Spleen (tissue), 7 donors: ENCODE measurements around the gene MUS81.

Experiments
- POLR2A ChIP-seq, 3 donors: fragments of 450-650 bp; IDR thresholded peaks; one replicate each; pipeline ENCODE4 v1.5.1; 2017; ENCODE audit warnings: antibody characterized with exemption in 3 of 3, mild to moderate bottlenecking in 1 of 3
- POLR2AphosphoS5 ChIP-seq, 3 donors: sonication (generic); formaldehyde crosslinking; IDR thresholded peaks; one replicate each; pipeline ENCODE4 v1.5.1; 2017; ENCODE audit warnings: antibody characterized with exemption in 3 of 3
- TF ChIP-seq, protein P1 (sequence below), 11 experiments: fragments of 200-600 bp in 7 of 11; fragments of 450-650 bp in 4 of 11; sonication (generic) in 4 of 11; IDR thresholded peaks in 8 of 11; conservative IDR thresholded peaks in 3 of 11; 1 replicate in 7 of 11; 2 replicates in 4 of 11; pipeline versions ENCODE4 v1.4.0 to v1.8.0; 2016 to 2021; ENCODE audit warnings: antibody characterized with exemption in 11 of 11, inconsistent platforms in 4 of 11, mild to moderate bottlenecking in 1 of 11
- donor health status: DM: no; HTN: no; CAD: no; lungs with moderate emphysema.
- donor health status: DM: no; HTN: no; CAD: no.
- donor health status: DM: no; HTN: no; CAD: no.

GRCh38 chr11:65817312-65817834 lies 42.9 kb upstream of the MUS81 start:
- TF ChIP-seq, protein P1, sequence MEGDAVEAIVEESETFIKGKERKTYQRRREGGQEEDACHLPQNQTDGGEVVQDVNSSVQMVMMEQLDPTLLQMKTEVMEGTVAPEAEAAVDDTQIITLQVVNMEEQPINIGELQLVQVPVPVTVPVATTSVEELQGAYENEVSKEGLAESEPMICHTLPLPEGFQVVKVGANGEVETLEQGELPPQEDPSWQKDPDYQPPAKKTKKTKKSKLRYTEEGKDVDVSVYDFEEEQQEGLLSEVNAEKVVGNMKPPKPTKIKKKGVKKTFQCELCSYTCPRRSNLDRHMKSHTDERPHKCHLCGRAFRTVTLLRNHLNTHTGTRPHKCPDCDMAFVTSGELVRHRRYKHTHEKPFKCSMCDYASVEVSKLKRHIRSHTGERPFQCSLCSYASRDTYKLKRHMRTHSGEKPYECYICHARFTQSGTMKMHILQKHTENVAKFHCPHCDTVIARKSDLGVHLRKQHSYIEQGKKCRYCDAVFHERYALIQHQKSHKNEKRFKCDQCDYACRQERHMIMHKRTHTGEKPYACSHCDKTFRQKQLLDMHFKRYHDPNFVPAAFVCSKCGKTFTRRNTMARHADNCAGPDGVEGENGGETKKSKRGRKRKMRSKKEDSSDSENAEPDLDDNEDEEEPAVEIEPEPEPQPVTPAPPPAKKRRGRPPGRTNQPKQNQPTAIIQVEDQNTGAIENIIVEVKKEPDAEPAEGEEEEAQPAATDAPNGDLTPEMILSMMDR (IDR thresholded peaks at IDR 0.05 in 8 of 11, conservative IDR thresholded peaks at IDR 0.05 in 3 of 11): no peak
- TF ChIP-seq POLR2A (IDR thresholded peaks at IDR 0.05) (no peak), POLR2AphosphoS5 (IDR thresholded peaks at IDR 0.05) (no peak)
